Cardiac fibroblast (primary cell): ENCODE measurements around the gene KCNH1.
"Not testable (repeated sequence)": the region's sequence is repeated elsewhere in the genome, so short reads cannot be mapped to it uniquely, and the experiment has no call there.

Experiments used
- DNase-seq, 2 donors: peaks; one replicate each; pipeline versions ENCODE4 v3.0.0 to v3.0.0-alpha.2; 2010; ENCODE audit warnings: low read depth in 2 of 2
- H3K4me3 ChIP-seq, 2 donors: replicated peaks in 1 of 2; 1 replicate in 1 of 2; 2 replicates in 1 of 2; pipeline ENCODE4 v1.5.1; 2011; ENCODE audit warnings: low read depth in 2 of 2, low read length in 2 of 2, mild to moderate bottlenecking in 2 of 2, moderate library complexity in 1 of 2
- TF ChIP-seq, protein P1 (sequence below): IDR thresholded peaks from one replicate; pipeline ENCODE4 v1.5.1; 2011; ENCODE audit warnings: low read depth, mild to moderate bottlenecking, low read length, inconsistent platforms

KCNH1 gene

DNA sequence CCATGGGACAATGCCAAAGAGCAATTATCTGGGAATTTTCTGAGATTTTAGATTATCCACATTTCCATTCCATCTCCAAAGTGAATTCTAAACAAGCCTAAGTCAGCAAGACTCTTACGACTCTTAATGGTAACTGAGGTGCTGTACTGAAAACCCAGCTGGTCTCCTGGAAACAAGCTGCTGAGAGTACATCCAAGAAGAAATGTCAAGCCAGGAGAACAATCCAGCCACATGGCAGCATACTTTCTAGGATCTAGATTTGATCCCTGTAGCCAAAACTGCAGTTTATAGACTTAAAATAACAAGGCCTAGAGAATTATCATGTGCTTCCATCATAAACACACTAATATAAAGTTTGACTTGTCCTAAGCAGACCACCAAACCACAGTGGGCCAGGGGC lies 45.8 kb downstream of the KCNH1 start:
- no peak for DNase-seq
- TF ChIP-seq, protein P1, sequence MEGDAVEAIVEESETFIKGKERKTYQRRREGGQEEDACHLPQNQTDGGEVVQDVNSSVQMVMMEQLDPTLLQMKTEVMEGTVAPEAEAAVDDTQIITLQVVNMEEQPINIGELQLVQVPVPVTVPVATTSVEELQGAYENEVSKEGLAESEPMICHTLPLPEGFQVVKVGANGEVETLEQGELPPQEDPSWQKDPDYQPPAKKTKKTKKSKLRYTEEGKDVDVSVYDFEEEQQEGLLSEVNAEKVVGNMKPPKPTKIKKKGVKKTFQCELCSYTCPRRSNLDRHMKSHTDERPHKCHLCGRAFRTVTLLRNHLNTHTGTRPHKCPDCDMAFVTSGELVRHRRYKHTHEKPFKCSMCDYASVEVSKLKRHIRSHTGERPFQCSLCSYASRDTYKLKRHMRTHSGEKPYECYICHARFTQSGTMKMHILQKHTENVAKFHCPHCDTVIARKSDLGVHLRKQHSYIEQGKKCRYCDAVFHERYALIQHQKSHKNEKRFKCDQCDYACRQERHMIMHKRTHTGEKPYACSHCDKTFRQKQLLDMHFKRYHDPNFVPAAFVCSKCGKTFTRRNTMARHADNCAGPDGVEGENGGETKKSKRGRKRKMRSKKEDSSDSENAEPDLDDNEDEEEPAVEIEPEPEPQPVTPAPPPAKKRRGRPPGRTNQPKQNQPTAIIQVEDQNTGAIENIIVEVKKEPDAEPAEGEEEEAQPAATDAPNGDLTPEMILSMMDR: no peak
- no peak overlapping the region for H3K4me3 ChIP-seq

DNA sequence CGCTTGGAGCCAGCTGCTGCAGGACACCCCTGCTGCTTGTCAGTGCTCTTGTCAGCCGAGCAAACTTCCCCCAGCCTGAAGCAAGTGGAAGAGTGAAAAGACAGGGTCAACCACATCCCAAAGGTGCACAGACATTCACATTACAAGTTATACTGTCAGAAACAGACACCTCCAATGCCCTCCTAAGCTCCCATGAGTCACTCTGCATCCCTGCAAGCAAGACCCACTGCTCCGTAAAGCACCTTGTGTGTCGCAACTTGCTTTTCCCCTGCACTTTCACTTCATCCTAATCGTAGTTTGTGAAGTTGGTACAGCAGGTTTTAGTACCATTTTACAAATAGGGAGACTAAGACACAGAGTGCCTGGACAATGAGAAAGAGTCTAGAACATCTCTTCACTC lies 51.1 kb downstream of the KCNH1 start:
- TF ChIP-seq, protein P1: no peak
- DNase-seq: no peak
- H3K4me3 ChIP-seq: no peak overlapping the region

DNA sequence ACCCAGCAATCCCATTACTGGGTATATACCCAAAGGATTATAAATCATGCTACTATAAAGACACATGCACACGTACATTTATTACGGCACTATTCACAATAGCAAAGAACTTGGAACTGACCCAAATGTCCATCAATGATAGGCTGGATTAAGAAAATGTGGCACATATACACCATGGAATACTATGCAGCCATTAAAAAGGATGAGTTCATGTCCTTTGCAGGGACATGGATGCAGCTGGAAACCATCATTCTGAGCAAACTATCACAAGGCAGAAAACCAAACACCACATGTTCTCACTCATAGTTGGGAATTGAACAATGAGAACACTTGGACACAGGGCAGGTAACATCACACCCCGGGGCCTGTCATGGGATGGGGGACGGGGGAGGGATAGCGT lies 52.5 kb downstream of the KCNH1 start:
- not testable (repeated sequence) for H3K4me3 ChIP-seq, DNase-seq

DNA sequence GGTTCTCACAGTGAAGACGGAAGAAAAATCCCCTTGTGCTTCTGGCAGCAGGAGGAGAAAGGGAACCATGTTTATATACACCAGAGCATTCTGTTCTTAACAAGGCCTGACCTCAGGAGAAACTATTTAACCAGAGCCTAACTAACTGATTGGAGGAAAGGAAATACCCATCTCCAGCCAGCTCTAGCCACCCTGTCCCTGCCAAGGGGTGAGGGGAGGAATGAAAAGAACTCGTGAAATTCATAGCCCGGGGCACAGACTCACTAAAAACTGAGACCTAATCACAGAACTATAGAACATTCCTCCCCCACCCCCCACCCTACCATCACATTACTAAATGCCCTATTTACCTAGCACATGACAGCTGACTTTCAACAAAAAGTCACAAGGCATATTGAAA lies 65.0 kb downstream of the KCNH1 start:
- TF ChIP-seq, protein P1: no peak
- H3K4me3 ChIP-seq: no peak overlapping the region
- no peak for DNase-seq

DNA sequence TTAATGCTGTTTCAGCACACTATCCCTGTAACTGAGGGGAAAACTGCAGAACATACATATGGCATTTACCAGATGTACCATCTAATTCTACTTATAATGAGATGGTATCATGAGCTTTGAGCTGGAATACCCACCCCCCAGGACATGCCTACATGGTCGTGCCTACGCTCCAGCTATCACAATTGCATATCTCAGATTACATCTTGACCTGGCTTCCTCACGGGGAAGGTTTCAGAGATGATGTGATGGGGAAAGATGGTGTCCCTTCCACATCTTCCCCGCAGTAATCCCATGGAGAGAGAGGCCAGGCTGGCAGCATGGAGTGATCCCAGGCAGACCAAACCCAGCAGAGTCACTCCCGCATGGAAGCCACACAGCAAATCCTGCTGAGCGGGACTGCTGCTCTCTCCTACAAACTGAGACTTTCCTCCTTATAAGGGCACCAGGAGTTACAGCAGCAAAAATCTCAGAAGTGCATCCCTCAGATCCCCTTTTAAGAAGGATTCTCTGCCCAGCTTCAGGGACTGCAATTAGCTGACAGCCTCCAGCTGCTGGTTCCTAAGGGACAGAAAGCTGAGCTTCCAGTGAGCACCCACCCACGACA lies 67.1 kb downstream of the KCNH1 start:
- no peak overlapping the region for H3K4me3 ChIP-seq
- TF ChIP-seq, protein P1: no peak
- DNase-seq: no peak

DNA sequence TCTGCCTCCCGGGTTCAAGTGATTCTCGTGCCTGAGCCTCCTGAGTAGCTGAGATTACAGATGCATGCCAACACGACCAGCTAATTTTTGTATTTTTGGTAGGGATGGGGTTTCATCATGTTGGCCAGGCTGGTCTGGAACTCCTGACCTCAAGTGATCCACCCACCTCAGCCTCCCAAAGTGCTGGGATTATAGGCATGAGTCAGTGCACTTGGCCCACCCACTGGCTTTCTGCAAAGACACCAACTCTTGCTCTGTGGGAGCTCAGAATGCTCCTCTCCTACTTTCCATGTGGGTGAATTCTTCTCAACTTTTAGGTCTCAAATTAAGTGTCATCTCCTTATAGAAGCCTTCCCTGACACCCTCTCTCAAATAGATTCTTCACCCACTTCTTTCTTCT lies 92.1 kb downstream of the KCNH1 start:
- H3K4me3 ChIP-seq, DNase-seq: not testable (repeated sequence)

DNA sequence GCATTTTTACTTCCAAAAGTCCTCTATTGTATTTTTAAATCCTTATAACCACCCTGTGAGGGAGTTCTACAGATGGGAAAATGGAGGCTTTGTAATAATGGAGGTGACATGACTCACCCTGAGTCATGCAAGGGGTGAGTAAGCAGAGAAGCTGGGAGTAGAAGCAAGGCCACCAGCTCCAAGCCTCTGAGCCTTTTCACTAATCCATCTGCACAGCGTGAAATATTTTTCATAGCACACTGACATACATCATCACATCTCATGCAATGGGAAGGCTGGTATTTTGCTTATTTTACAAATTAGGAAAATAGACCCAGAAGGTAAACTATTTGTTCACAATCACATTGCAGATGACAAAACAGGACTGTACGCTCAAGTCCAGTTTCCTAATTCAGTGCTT lies 96.9 kb downstream of the KCNH1 start:
- H3K4me3 ChIP-seq: no peak overlapping the region
- TF ChIP-seq, protein P1: no peak
- DNase-seq: peak in 1 of 2 donors; percentile 55

DNA sequence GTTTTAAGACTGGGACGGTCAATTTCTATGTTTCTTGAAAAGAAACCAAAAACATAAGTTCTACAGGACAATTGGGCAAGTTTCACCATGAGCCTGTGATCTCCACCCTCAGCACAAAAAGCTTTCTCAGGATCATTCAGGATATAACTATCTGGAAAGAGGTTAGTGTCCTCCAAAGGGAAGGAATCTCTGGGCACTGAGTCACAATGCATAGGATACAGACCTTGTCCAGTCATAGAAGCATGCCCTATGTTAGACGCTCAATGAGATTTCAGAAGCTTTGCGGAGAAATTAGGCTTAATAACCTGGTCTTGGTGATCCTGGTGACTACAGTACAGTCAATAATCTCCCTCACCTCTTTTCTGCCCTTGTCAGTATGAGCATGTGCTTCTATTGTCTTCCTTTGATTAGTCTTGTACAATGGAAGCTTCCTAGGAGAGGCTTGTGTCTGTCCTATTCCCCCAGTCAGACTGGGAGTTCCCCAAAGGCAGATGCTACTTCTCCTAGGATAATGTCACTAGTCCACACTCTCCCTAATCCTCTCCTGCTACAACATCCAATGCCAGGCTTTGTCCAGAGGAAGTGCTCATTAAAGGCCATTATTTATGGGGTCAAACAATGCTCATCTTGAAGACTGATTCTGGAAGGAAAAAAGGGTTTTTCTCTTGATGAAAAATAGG lies 97.4 kb downstream of the KCNH1 start:
- no peak overlapping the region for H3K4me3 ChIP-seq
- no peak for DNase-seq
- TF ChIP-seq, protein P1: no peak
